Spleen (tissue), 11 donors: Measurements from ENCODE around the gene ENC1. TPM values are rescaled to one million over a fixed set of nuclear protein-coding genes. Genes with fewer than 3 reads are reported as not detected.

Experiments used
- DNase-seq: peaks from one replicate; pipeline ENCODE4 v3.0.0-alpha.2; 2020
- H3K27ac ChIP-seq, 8 donors: fragments of 200-600 bp; sonication (generic) in 7 of 8; 1 replicate in 4 of 8; 2 replicates in 4 of 8; pipeline versions ENCODE4 v1.5.0 to v1.8.0; 2016 to 2021; ENCODE audit warnings: inconsistent platforms in 4 of 8, mild to moderate bottlenecking in 4 of 8, moderate library complexity in 1 of 8
- H3K27me3 ChIP-seq, 7 donors: fragments of 200-600 bp; sonication (generic) in 6 of 7; replicated peaks in 1 of 7; 1 replicate in 4 of 7; 2 replicates in 3 of 7; pipeline versions ENCODE4 v1.5.0 to v1.8.0; 2016 to 2021; ENCODE audit warnings: inconsistent platforms in 3 of 7, mild to moderate bottlenecking in 1 of 7
- H3K36me3 ChIP-seq, 6 donors: fragments of 200-600 bp; sonication (generic) in 5 of 6; 1 replicate in 4 of 6; 2 replicates in 2 of 6; pipeline versions ENCODE4 v1.5.0 to v1.8.0; 2016 to 2021; ENCODE audit warnings: inconsistent platforms in 2 of 6
- H3K4me1 ChIP-seq, 6 donors: fragments of 200-600 bp; sonication (generic) in 5 of 6; 1 replicate in 3 of 6; 2 replicates in 3 of 6; pipeline versions ENCODE4 v1.5.0 to v1.8.0; 2016 to 2021; ENCODE audit warnings: inconsistent platforms in 3 of 6
- H3K4me3 ChIP-seq, 8 donors: fragments of 200-600 bp; sonication (generic) in 7 of 8; 1 replicate in 4 of 8; 2 replicates in 4 of 8; pipeline versions ENCODE4 v1.5.0 to v1.8.0; 2016 to 2021; ENCODE audit warnings: inconsistent platforms in 4 of 8, mild to moderate bottlenecking in 4 of 8, moderate library complexity in 2 of 8
- H3K9me3 ChIP-seq, 8 donors: fragments of 200-600 bp; sonication (generic) in 7 of 8; 1 replicate in 4 of 8; 2 replicates in 4 of 8; pipeline versions ENCODE4 v1.5.0 to v1.8.0; 2016 to 2021; ENCODE audit warnings: inconsistent platforms in 4 of 8
- POLR2A ChIP-seq, 3 donors: fragments of 450-650 bp; IDR thresholded peaks; one replicate each; pipeline ENCODE4 v1.5.1; 2017; ENCODE audit warnings: antibody characterized with exemption in 3 of 3, mild to moderate bottlenecking in 1 of 3
- POLR2AphosphoS5 ChIP-seq, 3 donors: sonication (generic); formaldehyde crosslinking; IDR thresholded peaks; one replicate each; pipeline ENCODE4 v1.5.1; 2017; ENCODE audit warnings: antibody characterized with exemption in 3 of 3
- WGBS, 5 donors: extraction: QIAGEN DNeasy Blood & Tissue Kit in 3 of 5; methylation state at CpG; one replicate each; pipeline versions ENCODE4 v1.1.5 to v1.1.7; 2013 to 2018; 5-methylcytosine and 5-hydroxymethylcytosine counted together
- intact Hi-C: fragments of 100-400 bp; cut with DNase I; formaldehyde crosslinking; loops from one replicate; pipeline ENCODE4 v1.15.0; 2023; ENCODE audit warnings: low total_unique reads
- polyA plus RNA-seq, 3 donors: library from polyadenylated mRNA; stranded (reverse); fragments of 200-250 nt; gene quantifications; one replicate each; pipeline ENCODE4 v1.2.1, GENCODE V29; 2013
- total RNA-seq, 7 donors: library from RNA; depleted of rRNA in 3 of 7; stranded (reverse); fragments of >200 nt in 3 of 7; fragmentation: NEBNext Ultra II Directional in 4 of 7; extraction: Animal tissue kit (Norgen Biotek cat#: 25700) in 4 of 7; gene quantifications; one replicate each; pipeline versions ENCODE4 v1.1.0 to v1.2.1, GENCODE V29; 2016 to 2021
- TF ChIP-seq, protein P1 (sequence below), 11 experiments: fragments of 200-600 bp in 7 of 11; fragments of 450-650 bp in 4 of 11; sonication (generic) in 4 of 11; IDR thresholded peaks in 8 of 11; conservative IDR thresholded peaks in 3 of 11; 1 replicate in 7 of 11; 2 replicates in 4 of 11; pipeline versions ENCODE4 v1.4.0 to v1.8.0; 2016 to 2021; ENCODE audit warnings: antibody characterized with exemption in 11 of 11, inconsistent platforms in 4 of 11, mild to moderate bottlenecking in 1 of 11
- donor health status: healthy with polysubstance abuse.
- donor health status: DM: no; HTN: no; CAD: no; lungs with moderate emphysema.
- donor health status: DM: no; HTN: no; CAD: no.
- donor health status: Bipolar disorder and iron deficiency.
- donor health status: healthy.
- donor health status: DM: no; HTN: no; CAD: no.
- donor health status: DM: yes; HTN: yes; CAD: no.

ENC1 gene
- total and polyA plus RNA-seq, 10 donors, result 3.8 to 19.5 (median 11.2) TPM

DNA sequence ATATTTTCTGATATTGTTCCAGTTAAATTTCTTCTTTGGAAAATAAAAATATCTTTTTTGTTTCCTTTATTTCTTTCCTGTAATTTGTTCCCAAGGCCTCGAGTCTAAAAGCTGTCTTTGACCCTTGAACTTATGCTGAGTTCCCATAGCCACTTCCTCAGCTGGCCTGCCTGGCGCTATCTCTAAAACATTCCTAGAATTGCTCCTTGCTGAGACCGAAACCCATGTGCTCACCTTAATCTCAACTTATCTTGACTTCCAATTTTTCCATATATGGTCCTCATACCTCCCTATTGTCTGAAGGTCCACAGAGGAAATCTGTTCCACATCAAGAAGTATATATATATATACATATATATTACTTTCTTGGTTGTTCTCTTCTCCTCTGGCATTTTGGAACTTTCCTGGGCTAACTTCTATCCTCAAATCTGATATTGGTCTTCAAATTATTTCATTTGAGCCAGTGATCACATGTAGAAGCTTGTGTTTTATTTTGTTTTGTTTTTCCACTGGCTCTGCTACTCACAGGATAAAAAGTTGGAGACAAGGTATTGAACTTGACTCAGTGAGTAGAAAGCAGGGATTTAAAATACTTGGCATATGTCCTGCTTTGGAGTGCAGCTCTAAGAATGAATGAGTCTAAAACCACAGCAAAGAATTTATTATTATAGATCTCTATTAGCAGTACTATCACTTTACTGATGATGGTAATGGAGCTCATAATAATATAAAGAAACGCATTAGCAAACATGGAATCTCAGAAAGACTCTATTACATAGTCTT is 45.2 kb downstream of the ENC1 start:
- no peak for DNase-seq
- Histone ChIP-seq H3K4me1 (peaks cover 0 to 15% (median 11%) of the 10 kb centered on the region in 6 donors), H3K27me3 (no peaks in the 10 kb centered on the region), H3K36me3 (no peaks in the 10 kb centered on the region), H3K27ac (peak overlapping the region in 6 of 8 donors; percentile 3 to 53 (median 28)), H3K9me3 (no peaks in the 10 kb centered on the region), H3K4me3 (no peak overlapping the region)
- 47 to 74% (median 66%) methylated on average over 4 of the region's 4 CpGs for WGBS, 5 donors
- intact Hi-C loops, result no loop called here
- TF ChIP-seq POLR2AphosphoS5 (IDR thresholded peaks at IDR 0.05) (no peak), POLR2A (IDR thresholded peaks at IDR 0.05) (no peak)
- TF ChIP-seq, protein P1, sequence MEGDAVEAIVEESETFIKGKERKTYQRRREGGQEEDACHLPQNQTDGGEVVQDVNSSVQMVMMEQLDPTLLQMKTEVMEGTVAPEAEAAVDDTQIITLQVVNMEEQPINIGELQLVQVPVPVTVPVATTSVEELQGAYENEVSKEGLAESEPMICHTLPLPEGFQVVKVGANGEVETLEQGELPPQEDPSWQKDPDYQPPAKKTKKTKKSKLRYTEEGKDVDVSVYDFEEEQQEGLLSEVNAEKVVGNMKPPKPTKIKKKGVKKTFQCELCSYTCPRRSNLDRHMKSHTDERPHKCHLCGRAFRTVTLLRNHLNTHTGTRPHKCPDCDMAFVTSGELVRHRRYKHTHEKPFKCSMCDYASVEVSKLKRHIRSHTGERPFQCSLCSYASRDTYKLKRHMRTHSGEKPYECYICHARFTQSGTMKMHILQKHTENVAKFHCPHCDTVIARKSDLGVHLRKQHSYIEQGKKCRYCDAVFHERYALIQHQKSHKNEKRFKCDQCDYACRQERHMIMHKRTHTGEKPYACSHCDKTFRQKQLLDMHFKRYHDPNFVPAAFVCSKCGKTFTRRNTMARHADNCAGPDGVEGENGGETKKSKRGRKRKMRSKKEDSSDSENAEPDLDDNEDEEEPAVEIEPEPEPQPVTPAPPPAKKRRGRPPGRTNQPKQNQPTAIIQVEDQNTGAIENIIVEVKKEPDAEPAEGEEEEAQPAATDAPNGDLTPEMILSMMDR (IDR thresholded peaks at IDR 0.05 in 8 of 11, conservative IDR thresholded peaks at IDR 0.05 in 3 of 11), result no peak

DNA sequence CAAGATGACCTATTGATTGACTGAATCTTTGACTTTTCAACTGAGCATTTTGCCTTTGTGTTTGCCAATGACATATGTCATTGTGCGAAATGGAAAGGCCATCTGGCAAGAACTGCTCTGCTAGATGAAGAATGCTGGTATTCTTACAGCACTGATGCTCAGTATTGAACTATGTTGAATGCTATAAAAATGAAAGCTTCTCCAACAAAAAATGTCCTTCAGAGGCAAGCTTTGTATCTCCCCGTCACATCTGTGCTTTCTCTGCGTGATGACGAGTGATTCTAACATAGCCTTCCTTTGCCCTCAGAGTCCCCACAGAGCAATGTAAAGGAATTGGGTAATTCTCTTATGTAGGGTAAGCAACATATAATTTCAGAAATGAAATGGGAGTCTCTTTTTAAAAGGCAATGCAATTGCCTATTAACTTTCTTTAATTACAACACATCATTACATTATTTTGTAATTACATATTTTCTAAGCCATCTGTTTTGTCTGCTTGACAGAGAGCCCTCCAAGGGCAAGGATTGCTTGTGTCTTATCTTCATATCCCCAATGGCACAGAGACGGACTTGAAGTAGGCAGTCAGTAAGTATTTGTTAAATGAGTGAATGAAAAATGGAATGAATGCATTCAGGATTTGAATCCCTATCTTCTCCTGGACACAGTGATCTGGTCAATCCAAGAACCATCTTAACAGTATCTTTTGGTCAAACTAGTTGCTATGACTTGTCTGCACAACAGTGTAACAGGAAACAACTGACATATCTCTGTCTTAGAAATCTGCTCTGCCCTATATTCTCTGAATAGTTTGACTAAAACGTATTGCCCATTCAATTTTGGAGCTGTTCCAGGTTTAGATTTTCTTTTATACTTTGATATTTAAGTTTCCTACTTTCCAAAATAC is 46.1 kb downstream of the ENC1 start:
- Histone ChIP-seq H3K4me1 (peaks cover 0 to 15% (median 11%) of the 10 kb centered on the region in 6 donors), H3K9me3 (no peaks in the 10 kb centered on the region), H3K27me3 (no peaks in the 10 kb centered on the region), H3K4me3 (no peak overlapping the region), H3K36me3 (no peaks in the 10 kb centered on the region), H3K27ac (peak overlapping the region in 7 of 8 donors; percentile 3 to 53 (median 21))
- DNase-seq, result no peak
- 64 to 74% (median 70%) methylated on average over 6 of the region's 6 CpGs for WGBS, 5 donors
- intact Hi-C loops, result no loop called here
- TF ChIP-seq, protein P1 (IDR thresholded peaks at IDR 0.05 in 8 of 11, conservative IDR thresholded peaks at IDR 0.05 in 3 of 11), result no peak
- TF ChIP-seq POLR2A (IDR thresholded peaks at IDR 0.05), result no peak
- no peak for TF ChIP-seq POLR2AphosphoS5 (IDR thresholded peaks at IDR 0.05)

DNA sequence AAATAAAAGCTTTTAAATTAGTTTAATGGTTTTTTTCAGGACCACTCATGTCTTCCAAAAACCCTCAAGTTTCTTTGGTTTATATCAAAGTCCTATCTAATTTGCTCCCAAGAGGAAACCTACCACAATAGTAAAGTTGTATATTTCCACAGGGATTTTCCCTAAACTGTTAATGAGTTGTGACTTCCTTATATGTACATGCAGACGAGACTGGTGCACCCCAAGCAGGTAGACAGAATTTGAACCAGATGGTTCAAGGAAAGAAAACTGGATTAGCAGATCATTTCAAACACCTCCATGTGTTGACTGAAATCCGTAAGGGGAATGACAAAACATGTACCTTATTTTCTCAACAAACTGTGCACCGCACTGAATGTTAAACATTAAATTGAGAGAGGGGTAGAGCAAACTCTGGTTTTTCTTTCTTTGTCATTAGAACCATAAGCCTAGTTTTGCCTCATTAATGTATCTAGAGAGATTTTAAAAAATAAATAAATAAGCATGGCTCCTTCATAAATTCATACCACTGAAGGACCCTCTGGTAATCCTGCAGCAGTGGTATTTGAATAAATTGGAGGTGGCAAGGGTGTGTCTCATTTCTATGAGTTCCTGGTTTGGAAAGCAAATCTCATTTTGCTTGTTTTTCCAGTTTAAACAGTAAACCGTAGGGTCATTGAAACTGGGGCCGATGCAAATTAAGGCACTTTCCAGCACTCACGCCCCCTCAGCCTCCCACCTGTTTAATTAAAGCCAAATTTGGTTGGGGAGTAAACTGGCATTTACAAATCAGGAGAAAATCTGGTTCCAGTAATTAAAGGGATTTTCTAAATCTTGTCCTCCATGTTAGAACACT is 51.1 kb downstream of the ENC1 start:
- Histone ChIP-seq H3K27me3 (no peaks in the 10 kb centered on the region), H3K4me1 (peaks cover 2 to 19% (median 9%) of the 10 kb centered on the region in 6 donors), H3K4me3 (no peak overlapping the region), H3K36me3 (no peaks in the 10 kb centered on the region), H3K27ac (no peak overlapping the region), H3K9me3 (no peaks in the 10 kb centered on the region)
- WGBS, 5 donors, result 86 to 92% (median 89%) methylated on average over 6 of the region's 6 CpGs
- intact Hi-C loops, result no loop called here
- DNase-seq, result no peak
- TF ChIP-seq POLR2AphosphoS5 (IDR thresholded peaks at IDR 0.05) (no peak), POLR2A (IDR thresholded peaks at IDR 0.05) (no peak)
- TF ChIP-seq, protein P1 (IDR thresholded peaks at IDR 0.05 in 8 of 11, conservative IDR thresholded peaks at IDR 0.05 in 3 of 11), result no peak
